HCT116 (cell line): ENCODE results near the gene TMEM60. TPM values are rescaled to one million over a fixed set of nuclear protein-coding genes. Genes with fewer than 3 reads are reported as not detected.

Experiments used
- ATAC-seq: fragments of 200-7000 bp; cut with Tn5 transposase; 2 replicates; pipeline ENCODE4 v1.9.1; 2020; ENCODE audit warnings: mild to moderate bottlenecking, moderate library complexity
- BruUV-seq: library from RNA; stranded (reverse); fragments of 400-500 nt; replicated peaks from 2 replicates; lab custom pipeline; 2021; lab: Mats Ljungman, UMichigan
- CTCF ChIA-PET: fragments of 300-600 bp; sonication (Branson Sonifier 250); formaldehyde crosslinking; loops from one replicate; lab custom pipeline; 2021; ENCODE audit warnings: antibody characterized with exemption; lab: Charles Lee
- POLR2A ChIA-PET: fragments of 300-600, 350-600 bp; sonication (Branson Sonifier 250); formaldehyde crosslinking; loops from one replicate; lab custom pipeline; 2021; ENCODE audit warnings: antibody characterized with exemption; lab: Charles Lee
- RAD21 ChIA-PET, 2 experiments: fragments of 300-600 bp; sonication (Branson Sonifier 250); formaldehyde crosslinking; loops; one replicate each; lab custom pipeline; 2023; ENCODE audit warnings: low total read pairs in 2 of 2; ENCODE audit not compliant: uncharacterized antibody in 2 of 2, unreplicated experiment in 2 of 2, low non-redundant PET in 1 of 2; lab: Charles Lee
- DNase-seq: peaks from one replicate; pipeline ENCODE4 v3.0.0-alpha.2; 2010; ENCODE audit warnings: low read depth, low spot score
- H2AFZ ChIP-seq: fragments of 200-600 bp; shearing (Covaris generic), sonication (generic); 2 replicates; pipeline ENCODE4 v1.6.1; 2017; ENCODE audit warnings: low read depth, mixed run types, mixed read lengths, antibody characterized with exemption, low read length; ENCODE audit not compliant: poor library complexity, severe bottlenecking
- H3K27ac ChIP-seq: 2 replicates; pipeline ENCODE4 v1.5.1; 2012; ENCODE audit warnings: low read depth, low read length
- H3K27me3 ChIP-seq: fragments of 200-600 bp; sonication (generic); 2 replicates; pipeline ENCODE4 v1.6.1; 2016; ENCODE audit warnings: mixed run types, low read length, mixed read lengths; ENCODE audit not compliant: insufficient read depth
- H3K36me3 ChIP-seq, 2 experiments: fragments of 200-500 bp in 1 of 2; fragments of 200-600 bp in 1 of 2; sonication (Bioruptor generic) in 1 of 2; sonication (generic) in 1 of 2; 2 replicates each; pipeline versions ENCODE4 v1.5.1 to v1.6.1; 2014 to 2016; ENCODE audit warnings: low read length in 2 of 2, inconsistent platforms in 1 of 2, mixed read lengths in 1 of 2, mixed run types in 1 of 2; ENCODE audit not compliant: insufficient read depth in 2 of 2, control insufficient read depth in 1 of 2
- H3K4me1 ChIP-seq, 2 experiments: fragments of 200-600 bp in 1 of 2; sonication (generic) in 1 of 2; 2 replicates each; pipeline versions ENCODE4 v1.5.1 to v1.6.1; 2012 to 2017; ENCODE audit warnings: low read length in 2 of 2, inconsistent platforms in 1 of 2, mild to moderate bottlenecking in 1 of 2, mixed read lengths in 1 of 2, mixed run types in 1 of 2, moderate library complexity in 1 of 2; ENCODE audit not compliant: insufficient read depth in 2 of 2, control insufficient read depth in 1 of 2
- H3K4me2 ChIP-seq: fragments of 200-600 bp; sonication (generic); 2 replicates; pipeline ENCODE4 v1.6.1; 2017; ENCODE audit warnings: mixed run types, low read length, mixed read lengths
- H3K4me3 ChIP-seq, 2 experiments: fragments of 200-600 bp in 1 of 2; sonication (generic) in 1 of 2; replicated peaks in 1 of 2; 2 replicates each; pipeline ENCODE4 v1.5.1; 2011 to 2016; ENCODE audit warnings: low read length in 2 of 2, control low read depth in 1 of 2, low read depth in 1 of 2, mild to moderate bottlenecking in 1 of 2, mixed read lengths in 1 of 2, mixed run types in 1 of 2
- H3K79me2 ChIP-seq: fragments of 200-600 bp; sonication (generic); 2 replicates; pipeline ENCODE4 v1.6.1; 2017; ENCODE audit warnings: mild to moderate bottlenecking, mixed run types, low read length, moderate library complexity, mixed read lengths; ENCODE audit not compliant: insufficient read depth
- H3K9ac ChIP-seq: fragments of 200-600 bp; sonication (generic); 2 replicates; pipeline ENCODE4 v1.6.1; 2016; ENCODE audit warnings: low read length, mixed read lengths
- H3K9me2 ChIP-seq: fragments of 200-600 bp; sonication (generic), shearing (Covaris generic); 2 replicates; pipeline ENCODE4 v1.6.1; 2017; ENCODE audit warnings: mixed run types, mild to moderate bottlenecking, moderate library complexity; ENCODE audit not compliant: insufficient read depth
- H3K9me3 ChIP-seq, 2 experiments: fragments of 200-500 bp in 1 of 2; fragments of 200-600 bp in 1 of 2; sonication (Bioruptor generic) in 1 of 2; sonication (generic) in 1 of 2; 2 replicates each; pipeline ENCODE4 v1.6.1; 2014 to 2017; ENCODE audit warnings: low read length in 2 of 2, mixed read lengths in 2 of 2, inconsistent platforms in 1 of 2, low read depth in 1 of 2, mild to moderate bottlenecking in 1 of 2, mixed run types in 1 of 2, moderate library complexity in 1 of 2; ENCODE audit not compliant: control insufficient read depth in 1 of 2, insufficient read depth in 1 of 2
- H4K20me1 ChIP-seq: fragments of 200-600 bp; sonication (generic), shearing (Covaris generic); 2 replicates; pipeline ENCODE4 v1.6.1; 2017; ENCODE audit warnings: mixed run types, mild to moderate bottlenecking, moderate library complexity; ENCODE audit not compliant: insufficient read depth
- CBX3 ChIP-seq: IDR thresholded peaks from 2 replicates; pipeline ENCODE4 v1.6.1; 2012; ENCODE audit warnings: low read depth
- EZH2phosphoT487 ChIP-seq: fragments of 200-600 bp; IDR thresholded peaks from 2 replicates; pipeline ENCODE4 v1.6.1; 2018; ENCODE audit warnings: antibody characterized with exemption, borderline replicate concordance
- FOSL1 ChIP-seq: IDR thresholded peaks from 2 replicates; pipeline ENCODE4 v1.6.1; 2012; ENCODE audit warnings: low read depth
- POLR2A ChIP-seq: IDR thresholded peaks from 2 replicates; pipeline ENCODE4 v1.7.0; 2011; ENCODE audit warnings: borderline replicate concordance; ENCODE audit not compliant: insufficient read depth, insufficient read length; ENCODE audit errors: extremely low read depth
- SRF ChIP-seq: IDR thresholded peaks from 2 replicates; pipeline ENCODE4 v1.6.1; 2012; ENCODE audit warnings: low read depth
- TCF7L2 ChIP-seq: IDR thresholded peaks from 2 replicates; pipeline ENCODE4 v1.7.0; 2011; ENCODE audit warnings: borderline replicate concordance, inconsistent platforms; ENCODE audit not compliant: insufficient read depth, insufficient read length; ENCODE audit errors: extremely low read depth
- intact Hi-C: fragments of 100-400 bp; cut with micrococcal nuclease; formaldehyde crosslinking; loops from 2 replicates; pipeline ENCODE4 v1.10.0; 2022
- total RNA-seq: library from RNA; stranded (reverse); gene quantifications from one replicate; pipeline ENCODE4 v1.2.1, GENCODE V29; 2021; ENCODE audit not compliant: unreplicated experiment
- TF ChIP-seq, protein P1 (sequence below): IDR thresholded peaks from 2 replicates; pipeline ENCODE4 v1.6.1; 2011; ENCODE audit warnings: mild to moderate bottlenecking, low read length, moderate library complexity; ENCODE audit not compliant: insufficient replicate concordance; ENCODE audit errors: extremely low read depth

Gene TMEM60
- total RNA-seq, 1 experiment from 2014 or later: 10.3 TPM

DNA sequence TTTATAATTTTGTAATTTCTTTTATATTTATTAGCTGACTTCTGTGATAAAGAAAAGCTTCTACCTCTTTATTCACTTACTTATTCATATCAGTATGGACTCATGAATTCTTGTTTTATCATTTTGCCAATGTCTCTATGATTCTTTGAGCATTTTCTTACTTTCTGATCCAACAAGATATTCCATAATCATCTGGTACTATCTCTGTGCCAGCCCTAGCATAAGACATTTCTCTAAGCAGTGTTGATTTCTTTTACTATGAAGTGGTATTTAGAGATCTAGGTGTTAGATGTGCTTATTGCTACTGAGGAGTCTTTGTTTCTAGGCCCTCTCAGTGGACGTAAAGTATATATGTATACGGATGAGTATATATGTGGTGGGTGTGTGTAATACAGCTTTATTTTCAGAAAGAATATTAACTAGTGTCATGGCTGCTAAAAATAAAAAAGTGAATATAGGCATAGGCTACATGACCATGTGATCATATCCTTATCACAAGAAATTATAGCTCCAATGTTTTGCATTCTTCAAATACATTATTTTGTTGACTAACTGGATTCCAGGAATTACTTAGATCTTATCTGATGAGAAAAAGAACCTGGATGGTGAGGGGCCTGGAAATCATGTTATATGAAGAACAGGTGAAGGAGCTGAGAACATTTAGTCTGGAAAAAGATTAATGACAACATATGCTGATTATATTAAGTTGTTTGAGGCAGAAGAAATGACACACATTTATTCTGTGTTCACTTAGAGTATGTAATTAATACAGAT is 13.5 kb upstream of the TMEM60 start:
- Histone ChIP-seq H3K79me2 (peaks cover 59% of the 10 kb centered on the region), H3K9ac (no peak overlapping the region), H3K4me3 (no peak overlapping the region), H3K9me2 (no peaks in the 10 kb centered on the region), H4K20me1 (no peaks in the 10 kb centered on the region), H3K27me3 (no peaks in the 10 kb centered on the region), H3K9me3 (peaks cover 3 to 5% of the 10 kb centered on the region in 2 experiments; a peak in 1 of 4 replicates), H3K4me2 (peak overlapping the region; percentile 18; the same call in 1 of the 2 replicates), H2AFZ (no peak overlapping the region), H3K36me3 (no peaks in the 10 kb centered on the region), H3K27ac (no peak overlapping the region), H3K4me1 (peaks cover 0 to 8% of the 10 kb centered on the region in 2 experiments; a peak in 1 of 4 replicates)
- BruUV-seq: no TSS peak
- ChIA-PET CTCF (no interaction called here), RAD21 (no interaction called here), POLR2A (no interaction called here)
- TF ChIP-seq, protein P1, sequence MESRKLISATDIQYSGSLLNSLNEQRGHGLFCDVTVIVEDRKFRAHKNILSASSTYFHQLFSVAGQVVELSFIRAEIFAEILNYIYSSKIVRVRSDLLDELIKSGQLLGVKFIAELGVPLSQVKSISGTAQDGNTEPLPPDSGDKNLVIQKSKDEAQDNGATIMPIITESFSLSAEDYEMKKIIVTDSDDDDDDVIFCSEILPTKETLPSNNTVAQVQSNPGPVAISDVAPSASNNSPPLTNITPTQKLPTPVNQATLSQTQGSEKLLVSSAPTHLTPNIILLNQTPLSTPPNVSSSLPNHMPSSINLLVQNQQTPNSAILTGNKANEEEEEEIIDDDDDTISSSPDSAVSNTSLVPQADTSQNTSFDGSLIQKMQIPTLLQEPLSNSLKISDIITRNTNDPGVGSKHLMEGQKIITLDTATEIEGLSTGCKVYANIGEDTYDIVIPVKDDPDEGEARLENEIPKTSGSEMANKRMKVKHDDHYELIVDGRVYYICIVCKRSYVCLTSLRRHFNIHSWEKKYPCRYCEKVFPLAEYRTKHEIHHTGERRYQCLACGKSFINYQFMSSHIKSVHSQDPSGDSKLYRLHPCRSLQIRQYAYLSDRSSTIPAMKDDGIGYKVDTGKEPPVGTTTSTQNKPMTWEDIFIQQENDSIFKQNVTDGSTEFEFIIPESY: no peak
- TF ChIP-seq TCF7L2 (no peak), FOSL1 (no peak), POLR2A (no peak), CBX3 (no peak), EZH2phosphoT487 (no peak), SRF (no peak)
- ATAC-seq: no peak
- intact Hi-C loops: no loop called here
- DNase-seq: no peak
